PFSK-1 (cell line): Measurements from ENCODE around the gene EPS15.

Source experiments
- FOXP2 ChIP-seq: optimal IDR thresholded peaks from 2 replicates; pipeline ENCODE3; 2011; ENCODE audit warnings: borderline replicate concordance, control low read depth, inconsistent platforms; ENCODE audit not compliant: insufficient read depth; ENCODE audit errors: extremely low read length, extremely low read depth
- POLR2AphosphoS5 ChIP-seq: IDR thresholded peaks from 2 replicates; pipeline ENCODE4 v1.6.1; 2012; ENCODE audit warnings: low read depth, mild to moderate bottlenecking, control low read depth, low read length, moderate library complexity
- REST ChIP-seq, 2 experiments: IDR thresholded peaks; 2 replicates each; pipeline versions ENCODE4 v1.6.1 to v1.8.0; 2011 to 2012; ENCODE audit warnings: low read depth in 2 of 2, low read length in 2 of 2, control low read depth in 1 of 2, inconsistent platforms in 1 of 2, mild to moderate bottlenecking in 1 of 2, moderate library complexity in 1 of 2; ENCODE audit not compliant: insufficient read depth in 1 of 2
- SIN3A ChIP-seq: IDR thresholded peaks from 2 replicates; pipeline ENCODE4 v1.6.1; 2012; ENCODE audit warnings: mild to moderate bottlenecking, low read length, moderate library complexity, borderline replicate concordance; ENCODE audit not compliant: insufficient read depth
- TAF1 ChIP-seq: IDR thresholded peaks from 2 replicates; pipeline ENCODE4 v1.6.1; 2012; ENCODE audit warnings: low read length, control low read depth, borderline replicate concordance; ENCODE audit not compliant: insufficient read depth

Gene EPS15

GRCh38 chr1:51509773-51510172 is 9.3 kb downstream of the EPS15 start:
- no peak for TF ChIP-seq SIN3A
- TF ChIP-seq FOXP2 = no peak
- no peak for TF ChIP-seq POLR2AphosphoS5
- TF ChIP-seq TAF1 = no peak
- TF ChIP-seq REST (IDR thresholded peaks at IDR 0.05; ENCODE audit: insufficient read depth in 1 of 2, low read depth in 2 of 2, low read length in 2 of 2) = no peak

GRCh38 chr1:51506537-51506936 is 12.5 kb downstream of the EPS15 start:
- no peak for TF ChIP-seq REST (IDR thresholded peaks at IDR 0.05; ENCODE audit: insufficient read depth in 1 of 2, low read depth in 2 of 2, low read length in 2 of 2)
- TF ChIP-seq POLR2AphosphoS5 = no peak
- no peak for TF ChIP-seq TAF1
- no peak for TF ChIP-seq FOXP2
- TF ChIP-seq SIN3A = no peak

GRCh38 chr1:51504806-51505525 is 14.1 kb downstream of the EPS15 start:
- no peak for TF ChIP-seq POLR2AphosphoS5

- TF ChIP-seq FOXP2 (no peak), REST (IDR thresholded peaks at IDR 0.05; ENCODE audit: insufficient read depth in 1 of 2, low read depth in 2 of 2, low read length in 2 of 2) (no peak), TAF1 (no peak), POLR2AphosphoS5 (no peak), SIN3A (no peak)
These were observed 19.4 kb downstream of the EPS15 start for GRCh38 chr1:51499694-51500093.

GRCh38 chr1:51498924-51499323 is 20.1 kb downstream of the EPS15 start:
- TF ChIP-seq SIN3A = no peak
- TF ChIP-seq REST (IDR thresholded peaks at IDR 0.05; ENCODE audit: insufficient read depth in 1 of 2, low read depth in 2 of 2, low read length in 2 of 2) = no peak
- TF ChIP-seq FOXP2 = no peak
- no peak for TF ChIP-seq TAF1
- no peak for TF ChIP-seq POLR2AphosphoS5
